VCaP (cell line): ENCODE measurements around the gene CDKL2.

Source experiments
- H3K27ac ChIP-seq: fragments of 450-650 bp; 2 replicates; pipeline ENCODE4 v1.5.1; 2017
- CTCF ChIP-seq: fragments of 450-650 bp; conservative IDR thresholded peaks from 2 replicates; pipeline ENCODE4 v1.5.1; 2017; ENCODE audit warnings: mild to moderate bottlenecking, moderate library complexity

The CDKL2 gene

GRCh38 chr4:75630174-75630936, at the start of gene CDKL2:
TSS of gene CDKL2 (minus strand) at chr4:75630528. CDS start at chr4:75625988, 4,540 bp downstream.
- H3K27ac ChIP-seq = peak within 1 kb of the TSS; percentile 55
- no peak for TF ChIP-seq CTCF

GRCh38 chr4:75678965-75679364, 48.6 kb upstream of the CDKL2 start:
- no peak overlapping the region for H3K27ac ChIP-seq
- no peak for TF ChIP-seq CTCF

- no peak for TF ChIP-seq CTCF
- H3K27ac ChIP-seq = no peak overlapping the region
Observed at GRCh38 chr4:75678473-75678872, 48.1 kb upstream of the CDKL2 start.

GRCh38 chr4:75675004-75675531, 44.7 kb upstream of the CDKL2 start:
- H3K27ac ChIP-seq = peak overlapping the region; percentile 40
- no peak for TF ChIP-seq CTCF

GRCh38 chr4:75673959-75674328, 43.6 kb upstream of the CDKL2 start:
- TF ChIP-seq CTCF = no peak

GRCh38 chr4:75673027-75673958, 43.0 kb upstream of the CDKL2 start, which contains the start of gene G3BP2:
TSS of gene G3BP2 (minus strand) at chr4:75673411. CDS start at chr4:75662025, 11,386 bp downstream.
- no peak for TF ChIP-seq CTCF
- H3K27ac ChIP-seq = peak within 1 kb of the TSS; percentile 99

More at GRCh38 chr4:75673959-75674328, 43.6 kb upstream of the CDKL2 start:
- peak overlapping the region; percentile 99 for H3K27ac ChIP-seq
